Right ventricle myocardium inferior (tissue), 1 donor: ENCODE results near the gene KRTAP1-1. TPM values are rescaled to one million over a fixed set of nuclear protein-coding genes. Genes with fewer than 3 reads are reported as not detected.
"Not testable (repeated sequence)": the region's sequence is repeated elsewhere in the genome, so short reads cannot be mapped to it uniquely, and the experiment has no call there.

Experiments
- ATAC-seq: fragments of 200-7000 bp; cut with Tn5 transposase; one replicate; pipeline ENCODE4 v1.9.1; 2020; ENCODE audit warnings: mild to moderate bottlenecking, moderate library complexity
- DNase-seq: peaks from one replicate; pipeline ENCODE4 v3.0.0; 2021; ENCODE audit errors: missing footprints
- intact Hi-C: fragments of 100-400 bp; cut with DNase I; formaldehyde crosslinking; loops from one replicate; pipeline ENCODE4 v1.11.0; 2022
- long read RNA-seq: library from polyadenylated mRNA; unstranded; transcript quantifications from one replicate; pipeline ENCODE4 v2.0.0, GENCODE V29; 2021
- total RNA-seq: library from RNA; stranded (reverse); fragmentation: NEBNext Ultra II Directional; extraction: Animal tissue kit (Norgen Biotek cat#: 25700); gene quantifications from one replicate; pipeline ENCODE4 v1.2.1, GENCODE V29; 2021
- donor health status: DM: no; HTN: yes; CAD: no; lungs with severe emphysema.

KRTAP1-1 gene, protein sequence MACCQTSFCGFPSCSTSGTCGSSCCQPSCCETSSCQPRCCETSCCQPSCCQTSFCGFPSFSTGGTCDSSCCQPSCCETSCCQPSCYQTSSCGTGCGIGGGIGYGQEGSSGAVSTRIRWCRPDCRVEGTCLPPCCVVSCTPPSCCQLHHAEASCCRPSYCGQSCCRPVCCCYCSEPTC
- not detected for total RNA-seq
- long read RNA-seq, result 0 reads

DNA sequence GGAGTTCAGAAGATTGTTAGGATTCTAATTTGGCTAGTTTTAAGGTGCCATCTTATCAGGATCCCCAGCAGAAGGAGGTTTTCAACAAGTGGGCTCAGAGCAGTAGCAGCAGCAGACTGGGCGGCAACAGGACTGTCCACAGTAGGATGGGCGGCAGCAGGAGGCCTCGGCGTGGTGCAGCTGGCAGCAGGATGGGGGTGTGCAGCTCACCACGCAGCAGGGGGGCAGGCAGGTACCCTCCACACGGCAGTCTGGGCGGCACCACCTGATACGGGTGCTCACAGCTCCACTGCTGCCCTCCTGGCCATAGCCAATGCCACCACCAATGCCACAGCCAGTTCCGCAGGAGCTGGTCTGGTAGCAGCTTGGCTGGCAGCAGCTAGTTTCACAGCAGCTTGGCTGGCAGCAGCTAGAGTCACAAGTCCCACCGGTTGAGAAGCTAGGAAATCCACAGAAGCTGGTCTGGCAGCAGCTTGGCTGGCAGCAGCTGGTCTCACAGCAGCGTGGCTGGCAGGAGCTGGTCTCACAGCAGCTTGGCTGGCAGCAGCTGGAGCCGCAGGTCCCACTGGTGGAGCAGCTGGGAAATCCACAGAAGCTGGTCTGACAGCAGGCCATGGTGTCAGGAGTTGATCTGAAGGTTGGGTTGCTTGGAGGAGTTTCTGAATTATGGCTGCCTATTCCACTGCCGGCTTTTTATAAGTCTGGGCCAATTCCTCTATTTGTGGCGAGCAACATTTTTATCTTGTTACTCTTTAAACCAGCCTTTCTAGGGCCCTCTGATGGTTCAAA is at the start of gene KRTAP1-1:
Gene KRTAP1-1 (minus strand): TSS at position 668 of the 789 bp plus-strand sequence. CDS start 53 bp downstream, at position 615.
- DNase-seq, ATAC-seq, intact Hi-C loops: not testable (repeated sequence)

DNA sequence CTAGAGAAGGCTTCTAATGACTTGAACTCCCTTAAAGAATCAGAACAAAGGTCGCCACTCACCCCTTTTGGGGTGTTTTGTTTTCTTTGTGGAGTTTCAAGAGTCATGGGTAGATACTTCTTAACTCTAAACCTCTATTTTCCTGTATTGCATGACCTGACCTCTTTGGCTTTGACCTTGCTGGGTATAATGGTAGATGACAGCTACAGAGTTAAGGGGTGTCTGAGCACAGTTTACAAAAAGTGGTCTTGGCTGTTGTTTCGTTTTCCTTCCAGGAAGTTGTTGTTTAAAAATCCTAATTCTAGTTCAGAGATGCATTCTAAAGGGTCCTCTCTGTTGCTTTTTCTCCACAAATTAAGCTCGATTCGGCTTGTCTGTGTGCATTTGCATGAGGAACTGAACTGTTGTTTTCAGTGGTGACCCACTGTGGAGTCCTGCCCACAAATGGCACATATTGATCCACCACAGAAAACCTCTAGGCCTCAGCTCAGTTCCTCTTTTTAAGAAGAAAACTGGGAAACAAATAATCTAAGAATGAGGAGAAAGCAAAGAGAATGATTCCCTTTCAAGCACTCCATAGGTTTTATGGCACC is 47.6 kb upstream of the KRTAP1-1 start:
- DNase-seq, ATAC-seq, intact Hi-C loops: not testable (repeated sequence)

DNA sequence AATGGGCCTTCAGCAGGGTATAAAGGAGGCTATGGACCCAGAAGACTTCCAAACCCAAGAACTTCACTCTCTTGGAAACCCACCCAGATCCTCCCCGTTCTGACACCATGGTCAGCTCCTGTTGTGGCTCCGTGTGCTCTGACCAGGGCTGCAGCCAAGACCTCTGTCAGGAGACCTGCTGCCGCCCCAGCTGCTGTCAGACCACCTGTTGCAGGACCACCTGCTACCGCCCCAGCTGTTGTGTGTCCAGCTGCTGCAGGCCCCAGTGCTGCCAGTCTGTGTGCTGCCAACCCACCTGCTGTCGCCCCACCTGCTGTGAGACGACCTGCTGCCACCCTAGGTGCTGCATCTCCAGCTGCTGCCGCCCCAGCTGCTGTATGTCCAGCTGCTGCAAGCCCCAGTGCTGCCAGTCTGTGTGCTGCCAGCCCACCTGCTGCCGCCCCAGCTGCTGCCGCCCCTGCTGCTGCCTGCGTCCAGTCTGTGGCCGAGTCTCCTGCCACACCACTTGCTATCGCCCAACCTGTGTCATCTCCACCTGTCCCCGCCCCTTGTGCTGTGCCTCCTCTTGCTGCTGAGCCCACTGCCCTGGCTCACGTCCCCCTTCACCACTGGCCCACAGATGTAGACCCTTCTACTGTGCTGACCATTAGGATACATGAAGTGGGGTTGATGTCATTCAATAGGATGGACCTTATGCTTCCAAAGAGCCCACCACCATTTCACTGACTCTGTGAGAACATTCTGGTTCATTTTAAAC is 43.0 kb upstream of the KRTAP1-1 start, which contains the start of gene KRTAP4-7:
Gene KRTAP4-7 (plus strand): TSS at position 51 of the 757 bp plus-strand sequence. CDS start 57 bp downstream, at position 108.
- DNase-seq, ATAC-seq, intact Hi-C loops: not testable (repeated sequence)

DNA sequence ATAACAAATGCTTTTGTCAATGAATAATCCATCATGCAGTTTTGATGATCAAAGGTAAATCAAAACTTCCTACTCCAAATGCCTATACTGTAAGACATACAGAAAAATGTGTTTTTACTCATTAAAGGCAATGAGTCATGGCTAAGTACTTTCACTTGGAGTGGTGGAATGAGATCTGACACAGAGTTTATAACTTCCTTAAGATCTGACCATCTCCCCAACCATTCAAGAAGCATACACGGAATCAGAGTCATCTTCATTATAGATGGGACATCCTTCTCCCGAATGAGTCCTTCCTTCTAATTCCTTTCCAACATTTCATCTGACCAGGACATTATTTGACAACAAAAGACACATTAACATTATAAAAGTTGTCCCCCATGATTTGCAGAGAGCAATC is 42.2 kb upstream of the KRTAP1-1 start:
- DNase-seq, ATAC-seq, intact Hi-C loops: not testable (repeated sequence)

DNA sequence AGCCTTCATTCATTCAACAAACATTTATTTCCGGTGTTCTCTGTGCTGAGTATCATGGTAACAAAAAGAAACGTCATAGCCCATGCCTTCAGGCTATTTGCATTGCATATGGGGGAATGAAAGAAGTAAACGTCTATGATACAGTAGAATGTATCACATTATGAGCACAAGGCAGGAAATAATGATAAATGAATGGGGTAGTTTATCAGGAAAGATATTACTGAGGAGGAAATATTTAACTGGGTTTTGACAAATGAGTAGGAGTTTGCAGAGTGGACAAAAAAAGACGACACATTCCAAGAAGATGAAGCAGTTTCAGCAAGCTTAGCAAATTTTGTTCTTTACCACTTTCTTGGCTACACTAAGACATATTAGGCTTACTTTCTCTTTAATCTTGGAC is 41.4 kb upstream of the KRTAP1-1 start:
- intact Hi-C loops, result no loop called here
- DNase-seq (no peak), ATAC-seq (no peak)

DNA sequence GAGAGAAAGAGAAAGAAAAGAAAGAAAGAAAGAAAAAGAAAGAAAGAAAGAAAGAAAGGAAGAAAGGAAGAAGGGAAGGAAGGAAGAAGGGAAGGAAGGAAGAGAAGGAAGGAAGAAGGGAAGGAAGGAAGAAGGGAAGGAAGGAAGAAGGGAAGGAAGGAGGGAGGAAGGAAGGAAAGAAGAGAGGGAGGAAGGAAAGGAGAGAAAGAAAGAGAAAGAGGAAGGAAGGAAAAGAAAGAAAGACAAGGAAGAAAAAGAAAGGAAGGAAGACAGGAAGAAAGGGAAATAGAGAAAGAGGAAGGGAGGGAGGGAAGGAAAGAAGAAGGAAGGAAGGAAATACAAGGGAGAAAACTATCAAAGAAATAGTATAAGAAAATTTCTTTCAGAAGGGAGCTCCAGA is 35.5 kb upstream of the KRTAP1-1 start:
- DNase-seq (no peak), ATAC-seq (no peak)
- intact Hi-C loops, result no loop called here

DNA sequence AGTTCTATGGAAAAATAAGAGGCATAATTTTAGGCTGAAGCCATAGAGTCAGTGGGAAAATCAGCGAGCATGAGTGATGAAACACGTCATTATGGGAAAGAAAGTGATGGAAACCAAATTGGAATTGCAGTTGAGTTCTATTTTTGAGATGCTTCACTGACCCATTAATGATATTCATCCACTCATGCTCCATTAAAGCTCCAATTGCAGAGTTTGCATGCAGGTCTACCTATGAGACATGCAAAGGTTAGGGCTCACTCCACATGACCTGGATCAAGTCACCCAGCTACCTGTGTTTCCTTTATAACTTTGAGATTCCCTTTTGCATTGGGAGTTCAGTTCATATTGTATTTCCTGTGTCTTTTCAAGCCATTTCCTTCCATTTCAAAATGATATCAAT is 32.4 kb upstream of the KRTAP1-1 start:
- intact Hi-C loops, result no loop called here
- no peak for ATAC-seq
- DNase-seq, result no peak

DNA sequence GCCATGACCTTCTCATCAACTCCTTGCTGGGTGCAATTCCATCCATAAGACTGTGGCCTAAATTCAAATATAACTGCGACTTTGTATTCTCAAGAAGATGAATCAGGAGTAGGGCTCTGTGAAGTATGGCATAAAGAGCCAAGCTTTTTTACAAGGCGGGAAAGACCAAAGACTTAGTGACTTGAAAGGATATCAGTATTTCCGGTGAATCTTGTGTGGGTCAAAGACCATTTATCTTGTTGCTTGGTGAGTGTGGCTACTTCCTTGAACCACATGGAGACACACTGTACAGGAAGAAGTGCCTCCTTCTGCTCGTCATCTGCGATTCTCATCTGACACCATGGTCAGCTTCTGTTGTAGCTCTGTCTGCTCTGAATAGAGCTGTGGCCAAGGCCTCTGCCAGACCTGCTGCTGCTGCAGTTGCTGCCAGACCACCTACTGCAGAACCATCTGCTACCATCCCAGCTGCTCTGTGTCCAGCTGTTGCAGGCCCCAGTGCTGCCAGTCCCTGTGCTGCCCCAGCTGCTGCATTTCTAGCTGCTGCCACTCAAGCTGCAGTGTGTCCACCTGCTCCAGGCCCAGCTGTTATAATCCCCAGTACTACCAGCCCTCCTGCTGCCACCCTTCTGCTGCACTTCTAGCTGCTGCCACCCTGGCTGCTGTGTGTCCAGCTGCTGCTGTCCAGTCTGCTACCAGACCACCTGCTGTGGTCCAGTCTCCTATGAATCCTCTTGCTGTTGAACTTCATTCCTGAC is 30.5 kb upstream of the KRTAP1-1 start:
- ATAC-seq, result no peak
- DNase-seq, result no peak
- intact Hi-C loops, result no loop called here

DNA sequence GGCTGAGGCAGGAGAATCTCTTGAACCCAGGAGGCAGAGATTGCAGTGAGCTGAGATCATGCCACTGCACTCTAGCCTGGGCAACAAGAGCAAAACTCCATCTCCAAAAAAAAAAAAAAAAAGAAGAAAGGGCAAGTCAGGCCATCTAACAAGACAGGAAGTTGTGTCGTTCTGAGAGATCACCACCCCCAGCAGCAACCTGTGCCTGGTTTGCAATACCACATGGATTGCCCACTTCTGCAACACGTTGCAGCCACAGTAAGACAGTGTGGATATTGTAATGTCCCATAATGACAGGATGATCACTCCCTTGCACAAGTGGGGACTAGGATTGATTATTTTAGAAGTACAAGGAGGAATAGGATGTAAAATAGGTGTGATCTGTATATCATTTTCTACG is 27.8 kb upstream of the KRTAP1-1 start:
- intact Hi-C loops, result no loop called here
- ATAC-seq (no peak), DNase-seq (no peak)

DNA sequence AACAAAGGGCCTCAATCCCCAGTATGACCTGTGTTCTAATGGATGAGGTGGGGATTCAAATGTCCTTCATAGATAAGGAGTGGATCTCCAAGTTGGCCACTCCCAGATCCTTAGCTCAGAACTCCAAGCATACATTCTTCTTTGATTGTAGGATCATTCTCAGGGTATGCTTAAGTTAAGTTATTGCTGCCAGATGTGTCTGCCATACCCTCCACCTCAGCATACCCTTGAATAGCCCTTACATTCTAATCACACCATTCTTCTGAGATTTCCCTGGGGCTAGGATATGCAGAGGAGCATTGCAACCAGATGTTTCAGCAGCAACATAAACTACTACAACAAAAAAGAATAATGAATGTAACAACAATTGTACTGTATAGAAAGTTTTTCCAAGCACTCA is 26.0 kb upstream of the KRTAP1-1 start:
- intact Hi-C loops, result no loop called here
- DNase-seq (no peak), ATAC-seq (no peak)

DNA sequence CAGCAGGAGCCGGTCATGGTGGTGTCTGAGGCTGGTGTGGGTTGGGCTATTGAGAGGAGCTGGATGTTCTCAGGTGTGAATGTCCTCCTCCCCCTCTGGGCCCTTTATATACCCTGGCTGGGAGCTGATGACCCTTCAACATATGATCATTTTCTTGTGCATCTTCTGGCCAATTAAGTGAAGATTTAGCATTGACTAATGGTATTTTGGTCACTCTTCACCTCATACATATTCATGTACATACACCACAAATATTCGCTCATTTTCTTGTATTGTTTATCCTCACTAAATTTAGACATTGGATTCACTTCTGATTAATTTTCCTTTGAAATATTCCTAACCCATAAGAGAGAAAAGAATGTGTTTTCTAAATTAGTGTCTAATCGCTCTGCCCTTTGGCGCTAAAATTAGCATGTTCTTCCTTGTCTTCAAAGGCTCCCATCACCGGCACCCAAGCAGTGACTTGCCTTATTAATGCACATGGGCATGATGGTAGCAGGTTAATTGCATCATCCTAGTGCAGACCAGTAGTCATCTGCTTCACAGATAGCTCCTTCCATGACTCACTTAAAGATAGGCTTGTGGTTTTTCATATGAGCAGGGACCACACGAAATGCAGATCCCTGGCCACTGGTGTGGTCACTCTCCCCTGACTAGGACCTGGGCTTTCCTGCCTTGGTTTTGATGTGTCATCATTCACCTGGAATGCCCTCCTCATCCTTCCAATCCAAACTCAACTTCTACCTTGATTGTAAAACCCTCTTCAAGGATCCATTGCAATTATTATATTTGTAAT is 24.8 kb upstream of the KRTAP1-1 start, which contains the start of gene KRTAP2-4:
Gene KRTAP2-4 (minus strand): TSS at position 51 of the 796 bp plus-strand sequence. CDS start 34 bp downstream, at position 17.
- no peak for DNase-seq
- no peak for ATAC-seq
- intact Hi-C loops, result no loop called here

DNA sequence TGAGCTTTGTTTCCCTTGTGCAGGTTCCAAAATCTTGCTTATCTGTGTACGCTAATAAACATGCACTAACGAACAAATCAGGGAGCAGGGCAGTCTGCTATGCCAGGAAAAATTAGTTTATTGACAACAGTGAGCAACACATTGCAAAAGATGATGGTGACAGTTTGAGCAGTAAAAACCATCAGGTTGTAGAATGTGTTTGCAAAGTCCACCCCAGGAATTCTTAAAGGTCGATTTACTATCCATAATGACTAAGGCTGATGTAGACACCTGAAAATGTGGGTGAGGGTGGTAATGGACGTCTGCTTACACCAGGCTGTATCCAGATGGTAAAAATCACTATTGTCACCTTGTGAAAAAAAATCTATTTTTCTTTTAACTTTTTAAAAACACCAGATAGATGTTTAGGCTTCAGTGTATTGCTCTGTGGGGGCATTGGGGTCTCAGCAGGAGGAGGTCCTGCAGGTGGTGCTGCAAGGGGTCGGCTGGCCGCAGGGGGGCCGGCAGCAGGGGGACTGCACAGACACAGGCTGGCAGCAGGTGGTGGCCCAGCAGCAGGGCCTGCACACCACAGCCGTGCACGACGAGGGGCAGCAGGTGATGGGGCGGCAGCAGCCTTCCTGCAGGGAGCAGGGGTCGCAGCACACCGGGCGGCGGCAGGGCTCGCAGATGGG is 23.9 kb upstream of the KRTAP1-1 start:
- ATAC-seq, DNase-seq, intact Hi-C loops: not testable (repeated sequence)

DNA sequence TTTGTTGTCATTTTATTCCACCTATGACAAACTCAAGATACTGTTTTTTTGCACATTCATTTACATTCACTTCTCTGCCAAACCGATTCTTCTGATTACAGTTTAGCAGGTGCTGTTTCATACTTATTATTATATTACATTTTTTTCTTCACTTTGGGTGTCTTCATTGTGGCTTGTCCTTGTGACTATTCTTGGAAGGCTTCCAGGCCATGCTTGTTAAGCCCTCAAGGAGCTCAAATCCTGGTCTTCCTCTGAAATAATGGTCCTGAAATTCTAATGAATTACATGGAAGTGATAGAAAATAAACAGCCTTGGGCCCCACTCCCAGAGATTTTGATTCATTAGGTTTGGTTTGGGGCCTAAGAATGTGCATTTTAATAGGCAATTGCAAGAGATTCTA is 23.1 kb upstream of the KRTAP1-1 start:
- intact Hi-C loops, result no loop called here
- ATAC-seq, result no peak
- no peak for DNase-seq

DNA sequence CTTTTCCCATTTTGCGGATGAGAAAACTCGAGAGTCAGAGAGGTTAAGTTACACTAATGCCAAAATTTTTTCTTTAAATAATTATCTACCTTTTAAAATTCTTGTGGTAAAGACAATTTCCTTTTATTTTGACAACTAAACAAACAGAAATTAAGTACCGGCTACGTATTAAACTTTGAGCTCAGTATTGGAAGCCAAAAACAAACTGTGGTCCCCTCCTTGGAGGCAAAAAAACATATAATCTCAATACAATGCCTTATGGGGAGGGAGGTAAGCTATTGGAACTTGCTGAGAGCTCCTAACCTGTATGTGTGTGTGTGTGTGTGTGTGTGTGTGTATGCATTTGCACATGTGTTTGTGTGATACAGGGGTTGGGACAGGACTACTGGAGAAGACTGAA is 22.2 kb upstream of the KRTAP1-1 start:
- ATAC-seq (no peak), DNase-seq (no peak)
- intact Hi-C loops, result no loop called here

DNA sequence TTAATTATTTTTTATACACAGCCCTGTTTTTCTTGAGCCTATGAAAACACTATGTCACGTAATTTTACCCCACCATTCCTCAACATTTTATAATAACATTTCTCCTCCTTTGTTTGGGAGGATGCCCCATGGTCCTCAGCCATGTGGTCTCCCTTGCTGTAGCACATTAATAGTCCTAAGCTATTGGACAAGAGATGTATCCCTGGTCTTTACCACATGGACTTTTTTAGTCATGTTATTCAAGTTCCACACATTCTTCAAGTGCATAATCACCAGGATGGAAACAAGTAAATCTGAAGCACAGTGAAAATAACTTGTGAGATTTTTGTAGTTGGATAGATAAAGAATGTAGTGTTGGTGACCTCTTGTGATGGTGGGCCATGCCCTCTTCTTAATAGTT is 20.7 kb upstream of the KRTAP1-1 start:
- ATAC-seq (no peak), DNase-seq (no peak)
- intact Hi-C loops, result no loop called here

DNA sequence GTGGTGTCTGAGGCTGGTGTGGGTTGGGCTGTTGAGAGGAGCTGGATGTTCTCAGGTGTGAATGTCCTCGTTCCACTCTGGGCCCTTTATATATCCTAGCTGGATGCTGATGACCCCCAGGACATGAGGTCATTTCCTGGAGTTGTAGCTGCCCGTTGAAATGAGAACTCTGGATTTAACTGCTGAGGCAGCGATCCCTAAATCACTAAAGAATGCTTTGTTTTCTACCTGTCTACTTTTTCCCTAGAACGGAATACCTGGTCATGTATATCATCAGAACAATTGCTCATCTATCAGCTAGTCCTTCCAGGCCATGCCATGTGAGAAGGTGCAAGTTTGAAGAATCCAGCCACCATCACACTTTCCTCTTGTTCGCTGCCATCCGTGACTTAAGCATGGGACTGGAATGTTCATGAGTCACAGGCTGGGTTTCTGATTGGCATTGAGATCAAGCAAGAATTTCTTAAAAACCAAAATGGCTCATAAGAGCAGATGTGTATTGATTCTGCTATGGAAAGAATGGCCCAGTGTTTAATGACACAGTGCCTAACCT is 18.9 kb upstream of the KRTAP1-1 start, which contains the start of gene KRTAP2-3:
Gene KRTAP2-3 (minus strand): TSS at position 63 of the 553 bp plus-strand sequence. CDS start 64 bp downstream, outside the sequence.
- ATAC-seq (no peak), DNase-seq (no peak)
- intact Hi-C loops, result no loop called here
